AG08395 (cell line): ENCODE measurements around the gene MMP17.
"Not testable (repeated sequence)": the region's sequence is repeated elsewhere in the genome, so short reads cannot be mapped to it uniquely, and the experiment has no call there.

Experiments used
- DNase-seq: peaks from one replicate; pipeline ENCODE4 v3.0.0; 2012; ENCODE audit warnings: mixed read lengths, low spot score

Gene MMP17

GRCh38 chr12:131865180-131865875 lies 37.1 kb downstream of the MMP17 start:
- no peak for DNase-seq

GRCh38 chr12:131867471-131867870 lies 39.3 kb downstream of the MMP17 start:
- DNase-seq, result no peak

- peak; percentile 47 for DNase-seq
Measured at GRCh38 chr12:131867891-131868675, 39.9 kb downstream of the MMP17 start.

GRCh38 chr12:131869871-131870418 lies 41.8 kb downstream of the MMP17 start:
- DNase-seq, result peak; percentile 77

- DNase-seq, result no peak
Measured at GRCh38 chr12:131871677-131872076, 43.5 kb downstream of the MMP17 start.

GRCh38 chr12:131872154-131873051 lies 44.2 kb downstream of the MMP17 start:
- peak; percentile 95 for DNase-seq

- DNase-seq, result no peak
Measured at GRCh38 chr12:131873293-131873692, 45.1 kb downstream of the MMP17 start.

- DNase-seq, result not testable (repeated sequence)
Measured at GRCh38 chr12:131874972-131875371, 46.8 kb downstream of the MMP17 start.

- DNase-seq, result not testable (repeated sequence)
Measured at GRCh38 chr12:131877216-131877615, 49.0 kb downstream of the MMP17 start.

GRCh38 chr12:131878436-131878835 lies 50.2 kb downstream of the MMP17 start:
- DNase-seq, result not testable (repeated sequence)

- DNase-seq, result peak; percentile 12
Measured at GRCh38 chr12:131882804-131883520, 54.8 kb downstream of the MMP17 start.

- no peak for DNase-seq
Measured at GRCh38 chr12:131883521-131883900, 55.3 kb downstream of the MMP17 start.

- not testable (repeated sequence) for DNase-seq
Measured at GRCh38 chr12:131885076-131885475, 56.9 kb downstream of the MMP17 start.

- DNase-seq, result no peak
Measured at GRCh38 chr12:131885543-131886057, 57.4 kb downstream of the MMP17 start.

- not testable (repeated sequence) for DNase-seq
Measured at GRCh38 chr12:131891722-131892121, 63.5 kb downstream of the MMP17 start.

GRCh38 chr12:131892711-131893604 lies 64.8 kb downstream of the MMP17 start:
- DNase-seq, result no peak

- DNase-seq, result no peak
Measured at GRCh38 chr12:131893605-131894312, 65.6 kb downstream of the MMP17 start.

GRCh38 chr12:131894313-131894860 lies 66.2 kb downstream of the MMP17 start, which contains the start of gene ULK1:
TSS of gene ULK1 (plus strand) at chr12:131894622. CDS start at chr12:131895002, 380 bp downstream.
- DNase-seq, result peak; percentile 100
